MCF 10A (cell line): Measurements from ENCODE around the gene EIF2B1. TPM values are rescaled to one million over a fixed set of nuclear protein-coding genes. Genes with fewer than 3 reads are reported as not detected.

Experiments used
- BruUV-seq: library from RNA; stranded (reverse); fragments of 400-500 nt; replicated peaks from 2 replicates; lab custom pipeline; 2021; lab: Mats Ljungman, UMichigan
- CTCF ChIA-PET: fragments of 300-600 bp; sonication (Branson Sonifier 250); formaldehyde crosslinking; extraction: SDS; loops from one replicate; lab custom pipeline; 2021; ENCODE audit warnings: antibody characterized with exemption, inconsistent platforms; lab: Yijun Ruan, JAX
- POLR2A ChIA-PET: fragments of 300-600, 350-650 bp; sonication (Branson Sonifier 250); formaldehyde crosslinking; extraction: SDS; loops from one replicate; lab custom pipeline; 2020; ENCODE audit warnings: antibody characterized with exemption, inconsistent platforms; lab: Yijun Ruan, JAX
- DNase-seq: peaks from one replicate; pipeline ENCODE4 v3.0.0-alpha.2; 2018; ENCODE audit not compliant: unreplicated experiment
- H3K27ac Mint-ChIP-seq: one replicate; pipeline ENCODE4 v1.8.0; 2022; ENCODE audit warnings: mild to moderate bottlenecking, low read depth, mixed read lengths; ENCODE audit not compliant: unreplicated experiment
- H3K27me3 Mint-ChIP-seq: one replicate; pipeline ENCODE4 v1.8.0; 2022; ENCODE audit warnings: mixed read lengths; ENCODE audit not compliant: insufficient read depth, unreplicated experiment
- H3K36me3 Mint-ChIP-seq: one replicate; pipeline ENCODE4 v1.8.0; 2022; ENCODE audit warnings: mild to moderate bottlenecking, moderate library complexity, mixed read lengths; ENCODE audit not compliant: insufficient read depth, unreplicated experiment
- H3K4me1 Mint-ChIP-seq: one replicate; pipeline ENCODE4 v1.8.0; 2022; ENCODE audit warnings: mixed read lengths; ENCODE audit not compliant: insufficient read depth, unreplicated experiment
- H3K4me3 Mint-ChIP-seq: one replicate; pipeline ENCODE4 v1.8.0; 2022; ENCODE audit warnings: mild to moderate bottlenecking, moderate library complexity, mixed read lengths; ENCODE audit not compliant: unreplicated experiment
- H3K9me3 Mint-ChIP-seq: one replicate; pipeline ENCODE4 v1.8.0; 2022; ENCODE audit warnings: mixed read lengths; ENCODE audit not compliant: unreplicated experiment
- intact Hi-C: fragments of 100-400 bp; cut with micrococcal nuclease; formaldehyde crosslinking; loops from 2 replicates; pipeline ENCODE4 v1.14.1; 2022
- total RNA-seq: library from RNA; stranded (reverse); gene quantifications from 2 replicates; pipeline ENCODE4 v1.2.3, GENCODE V29; 2022
- TF ChIP-seq, protein P1 (sequence below): fragments of 200-600 bp; IDR thresholded peaks from one replicate; pipeline ENCODE4 v1.8.0; 2022; ENCODE audit warnings: antibody characterized with exemption, mild to moderate bottlenecking; ENCODE audit not compliant: unreplicated experiment

The EIF2B1 gene
- total RNA-seq, 1 experiment from 2014 or later, result 47.3 TPM

DNA sequence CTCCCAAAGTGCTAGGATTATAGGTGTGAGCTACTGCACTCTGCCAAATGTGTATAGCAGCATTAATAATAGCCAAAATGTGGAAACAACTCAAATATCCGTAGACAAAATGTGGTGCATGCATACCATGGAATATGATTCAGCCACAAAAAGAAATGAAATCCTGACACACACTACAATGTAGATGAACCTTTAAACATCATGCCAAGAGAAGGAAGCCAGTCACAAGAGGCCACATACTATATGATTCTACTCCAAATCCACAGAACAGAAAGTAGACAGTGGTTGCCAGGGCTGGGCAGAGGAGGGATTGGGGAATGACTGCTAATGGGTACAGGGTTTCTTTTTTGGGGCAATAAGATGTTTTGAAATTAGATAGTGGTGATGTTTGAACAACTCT lies 56.9 kb downstream of the EIF2B1 start:
- Mint-ChIP-seq H3K4me3 (no peak overlapping the region), H3K27me3 (no peaks in the 10 kb centered on the region), H3K9me3 (no peaks in the 10 kb centered on the region), H3K36me3 (peaks cover 17% of the 10 kb centered on the region), H3K27ac (no peak overlapping the region), H3K4me1 (no peaks in the 10 kb centered on the region)
- BruUV-seq, result no TSS peak
- intact Hi-C loops, result no loop called here
- DNase-seq, result no peak
- ChIA-PET CTCF (no interaction called here), POLR2A (interaction anchor here (1.2 kb wide), 1 partner anchor 57 kb away, joined by 3 read pairs; no protein-coding TSS in a partner anchor)
- TF ChIP-seq, protein P1, sequence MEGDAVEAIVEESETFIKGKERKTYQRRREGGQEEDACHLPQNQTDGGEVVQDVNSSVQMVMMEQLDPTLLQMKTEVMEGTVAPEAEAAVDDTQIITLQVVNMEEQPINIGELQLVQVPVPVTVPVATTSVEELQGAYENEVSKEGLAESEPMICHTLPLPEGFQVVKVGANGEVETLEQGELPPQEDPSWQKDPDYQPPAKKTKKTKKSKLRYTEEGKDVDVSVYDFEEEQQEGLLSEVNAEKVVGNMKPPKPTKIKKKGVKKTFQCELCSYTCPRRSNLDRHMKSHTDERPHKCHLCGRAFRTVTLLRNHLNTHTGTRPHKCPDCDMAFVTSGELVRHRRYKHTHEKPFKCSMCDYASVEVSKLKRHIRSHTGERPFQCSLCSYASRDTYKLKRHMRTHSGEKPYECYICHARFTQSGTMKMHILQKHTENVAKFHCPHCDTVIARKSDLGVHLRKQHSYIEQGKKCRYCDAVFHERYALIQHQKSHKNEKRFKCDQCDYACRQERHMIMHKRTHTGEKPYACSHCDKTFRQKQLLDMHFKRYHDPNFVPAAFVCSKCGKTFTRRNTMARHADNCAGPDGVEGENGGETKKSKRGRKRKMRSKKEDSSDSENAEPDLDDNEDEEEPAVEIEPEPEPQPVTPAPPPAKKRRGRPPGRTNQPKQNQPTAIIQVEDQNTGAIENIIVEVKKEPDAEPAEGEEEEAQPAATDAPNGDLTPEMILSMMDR, result no peak

DNA sequence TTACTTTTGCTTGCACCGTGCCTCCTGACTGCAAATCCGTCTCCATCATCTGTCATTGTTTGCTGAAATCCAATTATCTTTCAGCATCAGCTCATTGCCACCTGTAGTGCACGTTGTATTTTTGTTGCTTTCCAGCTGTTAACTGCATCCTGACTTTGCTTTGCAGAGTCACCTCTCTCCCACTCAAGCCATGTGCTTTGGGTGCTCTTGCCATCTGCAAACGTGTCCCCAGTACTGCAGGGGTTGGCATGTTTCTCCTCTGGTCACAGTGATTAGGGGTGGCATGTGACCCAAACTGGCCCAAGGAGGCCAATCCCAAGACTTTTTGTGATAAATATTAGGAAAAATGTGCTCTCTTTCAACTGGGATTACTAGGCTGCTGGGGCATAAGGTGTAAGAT lies 59.6 kb downstream of the EIF2B1 start:
- ChIA-PET POLR2A (interaction anchor here (1.1 to 2.2 kb wide), 3 partner anchors 10 to 206 kb away, joined by 3 to 7 read pairs (median 4); partner anchors contain the start of gene TMED2), CTCF (interaction anchor here (1.0 kb wide), 1 partner anchor 8 kb away, joined by 5 read pairs; no protein-coding TSS in a partner anchor)
- peaks cover 18% of the 10 kb centered on the region for H3K4me1 Mint-ChIP-seq
- peaks cover 5% of the 10 kb centered on the region for H3K36me3 Mint-ChIP-seq
- no peak for DNase-seq
- no peaks in the 10 kb centered on the region for H3K9me3 Mint-ChIP-seq
- intact Hi-C loops, result no loop called here
- H3K27me3 Mint-ChIP-seq, result no peaks in the 10 kb centered on the region
- no peak overlapping the region for H3K4me3 Mint-ChIP-seq
- BruUV-seq, result no TSS peak
- H3K27ac Mint-ChIP-seq, result no peak overlapping the region
- TF ChIP-seq, protein P1, result no peak

DNA sequence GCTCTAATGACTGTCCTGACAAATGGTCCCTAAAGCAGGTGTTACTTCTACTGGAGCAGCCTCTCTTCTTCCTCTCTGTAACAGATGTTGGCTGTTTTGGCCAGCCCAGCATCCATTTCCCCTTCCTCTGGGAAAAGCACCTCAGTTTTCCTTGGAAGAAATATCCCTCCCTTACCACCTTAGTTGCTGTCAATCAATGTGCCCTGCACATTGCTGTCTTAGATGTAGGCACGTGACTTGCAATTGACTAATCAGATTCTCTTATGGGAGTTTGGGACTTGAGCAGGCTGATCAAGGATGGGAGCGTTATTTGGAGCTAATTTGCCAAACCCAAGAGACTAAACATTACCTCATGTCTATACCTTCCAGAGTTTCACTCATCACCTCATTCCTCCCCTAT lies 61.1 kb downstream of the EIF2B1 start:
- H3K36me3 Mint-ChIP-seq, result no peaks in the 10 kb centered on the region
- no TSS peak for BruUV-seq
- ChIA-PET CTCF (interaction anchor here (0.7 to 2.1 kb wide), 2 partner anchors 9 to 20 kb away, joined by 3 to 5 read pairs; no protein-coding TSS in a partner anchor), POLR2A (no interaction called here)
- peaks cover 18% of the 10 kb centered on the region for H3K4me1 Mint-ChIP-seq
- intact Hi-C loops, result no loop called here
- no peak for DNase-seq
- no peaks in the 10 kb centered on the region for H3K27me3 Mint-ChIP-seq
- TF ChIP-seq, protein P1, result no peak
- no peak overlapping the region for H3K4me3 Mint-ChIP-seq
- H3K27ac Mint-ChIP-seq, result no peak overlapping the region
- H3K9me3 Mint-ChIP-seq, result no peaks in the 10 kb centered on the region

DNA sequence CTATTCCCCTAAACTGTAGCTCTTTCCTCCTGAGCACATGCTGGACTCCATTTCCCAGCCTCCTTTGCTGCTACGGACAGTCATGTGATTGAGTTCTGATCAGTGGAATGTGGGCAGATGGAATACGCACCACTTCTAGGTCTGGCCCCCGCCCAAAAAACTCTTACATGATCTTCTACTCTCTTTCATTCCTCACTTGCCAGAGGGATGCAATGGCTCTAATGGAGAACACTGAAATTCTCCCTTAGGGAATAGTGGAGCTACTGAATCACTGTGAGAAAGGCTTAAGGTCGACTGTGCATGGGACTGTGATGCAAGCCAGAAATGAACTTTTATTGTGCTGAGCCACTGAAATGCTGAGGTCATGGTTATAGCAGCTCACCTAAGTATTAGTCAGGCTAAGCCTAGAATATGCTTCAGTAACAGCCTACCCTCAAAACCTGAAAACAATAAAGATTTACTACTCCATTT lies 62.1 kb downstream of the EIF2B1 start:
- Mint-ChIP-seq H3K36me3 (no peaks in the 10 kb centered on the region), H3K27ac (peak overlapping the region; percentile 32), H3K4me1 (peaks cover 18% of the 10 kb centered on the region), H3K27me3 (no peaks in the 10 kb centered on the region), H3K4me3 (no peak overlapping the region), H3K9me3 (no peaks in the 10 kb centered on the region)
- peak; percentile 68 for DNase-seq
- CTCF ChIA-PET, result interaction anchor here (2.1 kb wide), 1 partner anchor 10 kb away, joined by 5 read pairs; no protein-coding TSS in a partner anchor
- POLR2A ChIA-PET, result interaction anchor here (0.5 to 1.4 kb wide), 12 partner anchors 10 to 343 kb away, joined by 3 to 6 read pairs (median 3); partner anchors contain the start of gene SNRNP35
- TF ChIP-seq, protein P1, result no peak
- no TSS peak for BruUV-seq
- intact Hi-C loops, result no loop called here

Other genes with a start within 250 kb of the EIF2B1 start
- gene KMT5A, start 249.6 kb downstream of the EIF2B1 start, total RNA-seq, result 113 and 116 TPM in 2 replicates
- gene RILPL2, start 197.0 kb downstream of the EIF2B1 start, total RNA-seq, result 2.6 and 3.0 TPM in 2 replicates
- gene SNRNP35, start 175.5 kb downstream of the EIF2B1 start, total RNA-seq, result 18.0 and 24.7 TPM in 2 replicates
- 21.5 and 22.9 TPM in 2 replicates for gene RILPL1, start 100.0 kb downstream of the EIF2B1 start, total RNA-seq
- gene TMED2, start 49.1 kb downstream of the EIF2B1 start, total RNA-seq, result 302 and 327 TPM in 2 replicates
- gene DDX55, start 31.6 kb downstream of the EIF2B1 start, total RNA-seq, result 28.4 and 30.5 TPM in 2 replicates
- gene GTF2H3, start 143 bp upstream of the EIF2B1 start, total RNA-seq, result 76.9 and 85.0 TPM in 2 replicates
- 5.0 and 9.4 TPM in 2 replicates for gene TCTN2, start 37.4 kb upstream of the EIF2B1 start, total RNA-seq
- gene ATP6V0A2, start 78.7 kb upstream of the EIF2B1 start, total RNA-seq, result 21.4 and 23.1 TPM in 2 replicates
- 0.21 and 0.22 TPM in 2 replicates for gene DNAH10, start 128.6 kb upstream of the EIF2B1 start, total RNA-seq